ENCODE results near the gene CAMK4.

The CAMK4 gene

GRCh38 chr5:111422747-111423720, 198.8 kb downstream of the CAMK4 start:
- no peak for DNase-seq

DNA sequence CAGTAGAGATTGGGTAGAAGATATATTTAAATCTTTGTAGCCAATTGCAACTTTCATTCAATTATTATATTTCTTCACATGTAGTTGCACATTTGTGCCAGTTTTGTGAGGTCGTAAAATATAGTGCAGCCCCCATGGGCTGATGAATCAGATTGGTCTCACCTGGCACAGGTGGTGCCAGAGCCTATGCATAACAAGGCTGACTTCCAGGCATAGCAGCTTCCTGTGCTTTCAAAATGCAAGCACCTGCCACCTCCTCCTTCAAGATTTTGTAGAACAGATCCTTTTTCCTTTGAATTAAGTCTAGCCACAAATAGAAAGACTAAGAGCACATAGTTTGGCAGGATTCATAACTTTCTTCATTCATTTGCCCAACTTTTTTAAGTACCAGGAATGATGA, 201.0 kb downstream of the CAMK4 start:
- DNase-seq, result no peak

DNA sequence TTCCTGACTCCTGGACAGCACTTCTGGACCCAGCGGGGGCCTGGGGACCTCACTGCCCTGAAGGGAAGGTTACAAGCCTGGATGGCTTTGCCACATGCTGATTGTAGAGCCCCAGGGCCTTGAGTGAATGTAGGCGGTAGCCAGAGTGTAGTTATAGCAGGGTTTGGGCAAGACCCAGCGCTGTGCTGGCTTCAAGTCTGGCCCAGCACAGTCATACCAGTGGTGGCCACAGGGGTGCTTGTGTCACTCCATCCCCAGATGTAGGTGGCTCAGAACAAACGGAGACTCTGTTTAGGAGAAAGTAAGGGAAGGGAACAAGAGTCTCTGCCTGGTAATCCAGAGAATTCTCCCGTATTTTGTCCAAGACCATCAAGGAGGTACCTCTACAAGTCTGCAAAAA, 203.6 kb downstream of the CAMK4 start:
- DNase-seq, result no peak

GRCh38 chr5:111432883-111433536, 208.8 kb downstream of the CAMK4 start:
- DNase-seq, result no peak

GRCh38 chr5:111434800-111435199, 210.6 kb downstream of the CAMK4 start:
- DNase-seq, result no peak

DNA sequence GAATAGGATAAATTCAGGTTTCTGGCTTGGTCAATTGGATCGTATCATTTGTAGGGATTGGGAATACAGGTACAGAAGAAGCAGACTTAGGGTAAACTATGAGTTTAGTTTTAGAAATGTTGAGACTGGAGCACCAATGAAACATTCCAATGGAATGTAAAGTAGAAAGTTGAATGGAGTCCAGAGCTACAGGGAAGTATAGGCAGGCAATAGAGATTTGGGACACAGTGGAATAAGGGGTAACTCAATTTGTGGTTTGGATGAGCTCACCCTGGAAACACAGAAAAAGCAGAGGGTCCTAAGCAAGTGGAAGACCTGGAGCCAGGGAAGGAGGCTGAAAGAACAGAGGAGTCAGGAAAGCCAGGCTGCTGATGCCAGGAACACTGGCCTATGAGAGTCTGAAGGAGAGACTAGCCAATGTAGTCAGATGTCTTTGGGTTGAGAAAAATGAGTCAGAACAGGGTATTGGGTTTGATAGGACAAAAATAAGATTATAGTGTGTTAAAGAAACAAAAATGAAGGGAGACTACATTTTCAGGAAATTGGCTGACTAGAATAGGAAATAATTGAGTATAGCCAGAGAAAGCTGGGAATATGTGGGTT, 215.4 kb downstream of the CAMK4 start:
- DNase-seq, result no peak

DNA sequence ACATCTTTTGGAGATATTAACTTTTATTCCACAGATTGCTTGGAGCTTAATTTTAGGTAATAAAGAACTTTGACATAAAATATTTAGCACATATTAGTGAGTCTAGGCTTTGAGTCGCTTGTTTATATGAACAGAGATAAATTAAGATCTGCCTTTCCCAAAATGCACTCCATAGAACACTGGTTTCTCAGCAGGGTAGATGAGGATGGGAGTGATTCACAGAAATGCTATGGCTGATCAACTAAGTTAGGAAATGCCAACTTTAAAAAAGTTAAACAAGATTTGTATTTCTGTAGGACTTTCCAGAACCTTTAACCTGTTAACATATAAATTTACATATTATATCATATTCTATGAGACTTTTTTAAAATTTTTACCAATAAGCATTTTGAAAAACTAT, 222.9 kb downstream of the CAMK4 start:
- no peak for DNase-seq

DNA sequence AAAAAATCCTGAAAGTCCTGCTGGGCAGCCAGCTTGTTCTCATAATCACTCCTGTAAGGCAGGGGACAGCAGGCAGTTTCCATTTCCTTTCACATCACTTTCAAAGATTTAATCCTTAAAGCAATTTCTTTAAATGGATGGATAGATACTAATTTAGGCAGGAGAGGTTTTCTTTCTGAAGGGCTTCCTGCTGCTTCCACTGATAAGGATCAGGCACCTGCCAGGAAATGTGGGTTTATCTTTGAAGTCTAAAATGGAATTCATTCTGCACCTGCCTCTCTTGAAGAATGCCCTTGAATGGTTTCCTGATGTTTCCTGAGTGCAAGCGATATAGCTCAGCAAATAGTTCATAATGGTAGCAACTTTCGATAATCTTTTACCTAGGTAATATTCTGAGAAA, 223.6 kb downstream of the CAMK4 start:
- DNase-seq, result no peak

DNA sequence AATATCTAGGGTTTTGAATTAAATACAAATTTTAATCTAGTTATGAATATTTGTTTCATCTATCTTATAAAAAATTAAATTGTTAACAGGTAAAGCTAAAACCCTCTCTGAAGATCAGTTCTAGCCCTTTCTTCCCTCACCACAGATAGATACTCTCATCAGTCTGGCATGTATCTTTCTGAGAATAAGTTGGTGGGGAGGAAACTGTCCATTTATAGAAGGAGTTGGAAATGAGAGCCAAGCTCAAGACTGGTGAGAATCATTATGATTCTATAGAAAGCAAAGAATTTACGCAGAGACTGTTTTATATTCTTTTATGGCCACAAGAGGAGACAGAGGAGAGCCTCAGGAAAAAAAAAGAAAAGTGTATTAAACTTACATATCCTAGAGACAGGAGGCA, 229.1 kb downstream of the CAMK4 start:
- DNase-seq, result no peak

DNA sequence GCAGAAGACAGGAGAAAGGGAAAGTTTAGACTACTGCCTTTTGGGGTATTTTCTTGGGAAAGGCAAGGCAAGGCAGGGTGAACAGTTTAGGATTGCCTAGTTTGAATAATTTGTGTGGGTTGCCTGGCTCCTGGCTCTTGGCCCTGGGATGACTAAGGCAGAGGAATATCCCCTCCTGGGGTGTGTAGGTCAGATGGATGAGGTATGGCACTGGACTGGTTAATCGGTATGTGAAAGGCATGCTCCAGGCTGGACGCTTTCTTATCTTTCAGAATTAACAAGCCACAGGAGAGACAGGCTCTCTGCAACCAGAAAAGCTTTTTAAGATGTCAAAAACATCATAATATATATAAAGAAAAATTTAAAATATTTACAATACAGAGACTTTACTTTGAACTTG, 229.6 kb downstream of the CAMK4 start:
- DNase-seq, result no peak

DNA sequence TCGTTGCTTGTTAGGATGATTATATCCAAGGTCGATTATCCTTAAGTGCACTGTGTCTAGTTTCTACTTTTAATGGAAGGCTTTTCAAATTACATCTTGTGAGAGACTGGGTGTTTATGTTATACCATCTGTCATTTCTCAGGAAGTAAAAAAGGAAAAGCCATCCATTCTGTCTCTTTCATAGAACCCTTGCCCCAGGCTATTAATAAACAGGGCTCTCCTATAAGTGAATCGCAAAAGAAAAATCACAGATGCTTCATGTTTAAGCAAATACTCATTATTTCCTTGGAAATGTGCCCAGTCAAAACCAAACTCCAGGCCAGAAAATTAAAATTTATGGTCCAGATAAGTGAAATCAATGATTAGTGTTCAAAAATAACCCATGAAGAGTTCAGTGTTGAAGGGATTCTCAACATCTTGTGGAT, 230.0 kb downstream of the CAMK4 start:
- DNase-seq, result no peak

- no peak for DNase-seq
Observed at GRCh38 chr5:111454776-111455175, 230.6 kb downstream of the CAMK4 start.

DNA sequence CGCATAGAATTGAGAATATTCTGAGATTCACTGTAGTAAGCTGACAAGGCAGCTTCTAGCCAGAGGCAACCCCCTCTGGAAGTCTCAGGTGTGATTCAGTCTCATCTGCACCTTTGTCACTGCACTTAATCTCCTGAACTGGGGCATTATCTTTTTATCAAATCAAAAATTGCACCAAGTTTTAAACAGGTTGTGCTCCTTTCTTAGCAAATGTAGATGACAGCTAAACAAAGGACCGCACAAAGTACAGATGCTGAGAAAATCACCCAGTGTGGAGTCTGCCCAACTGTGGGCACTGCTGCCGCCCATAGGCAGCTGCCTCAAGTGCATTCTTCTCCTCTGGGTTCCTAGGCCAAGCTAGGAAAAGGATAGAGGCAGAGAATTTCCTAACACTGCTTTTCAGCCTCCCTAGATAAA, 237.1 kb downstream of the CAMK4 start:
- peak in 19 of 58 donors; percentile 1 to 55 (median 11) for DNase-seq

DNA sequence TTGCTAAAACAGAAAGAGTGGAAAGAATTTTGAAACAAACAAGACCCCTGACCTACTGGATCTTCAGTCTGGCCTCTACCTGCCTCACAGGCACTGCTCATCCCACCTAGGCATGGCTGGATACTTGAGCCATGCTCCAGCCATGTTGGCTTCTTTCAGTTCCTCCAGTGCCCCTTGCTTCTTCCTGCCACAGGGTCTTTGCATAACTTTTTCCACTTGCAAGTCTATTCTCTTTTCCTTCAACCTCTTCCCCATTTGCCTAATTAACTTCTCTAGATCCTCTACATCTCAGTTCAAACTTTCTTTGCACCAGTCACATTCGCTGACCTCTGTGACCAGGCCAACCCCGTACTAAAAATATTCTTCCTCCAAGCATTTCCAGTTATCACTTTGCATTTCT, 237.8 kb downstream of the CAMK4 start:
- no peak for DNase-seq

- no peak for DNase-seq
Observed at GRCh38 chr5:111463311-111463710, 239.1 kb downstream of the CAMK4 start.

DNA sequence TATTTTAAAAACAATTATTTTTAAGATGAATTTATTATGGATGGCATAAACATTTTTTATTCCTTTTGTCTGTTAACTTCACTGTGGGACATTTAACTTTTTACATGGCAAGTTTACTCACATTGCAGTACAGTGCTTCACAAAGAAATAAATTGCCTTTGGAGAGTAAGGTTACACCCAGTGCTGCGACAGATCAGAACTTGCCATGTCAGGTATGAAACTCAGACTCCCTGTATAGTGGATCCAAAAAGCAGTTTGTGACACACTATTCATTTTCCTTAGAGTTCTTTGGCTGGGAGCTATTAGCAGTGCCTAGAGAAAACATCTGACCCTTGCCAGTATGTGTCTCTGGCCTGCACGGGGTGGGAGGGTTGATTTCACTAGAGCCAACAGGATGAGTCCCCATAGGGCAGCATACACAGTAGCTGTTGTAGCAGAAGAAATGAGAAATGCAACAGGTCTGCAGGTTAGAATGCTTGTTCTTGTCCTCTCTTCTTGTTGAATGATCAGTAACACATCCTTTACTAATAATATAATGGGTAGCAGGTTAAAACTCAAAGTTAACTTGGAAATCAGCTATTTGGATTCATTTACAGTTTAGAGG, 245.2 kb downstream of the CAMK4 start:
- no peak for DNase-seq

DNA sequence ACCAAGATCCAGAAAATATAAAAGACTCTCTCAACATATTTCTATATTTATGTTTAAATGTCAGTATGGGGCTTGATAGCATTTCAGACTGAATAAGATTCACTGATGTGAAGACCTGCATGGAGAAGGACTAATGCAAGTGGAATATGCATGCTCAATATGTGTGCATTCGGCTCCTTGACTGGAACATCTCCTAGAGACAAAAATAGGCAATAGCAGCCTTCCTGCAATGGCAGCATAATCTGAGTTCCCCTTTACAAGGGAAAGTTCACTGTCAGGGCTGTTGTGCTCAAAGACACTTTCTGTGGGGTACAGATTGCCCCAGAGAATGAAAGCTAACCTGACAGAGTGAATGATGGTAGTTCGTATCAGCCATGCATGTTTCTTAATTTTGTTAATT, 245.7 kb downstream of the CAMK4 start:
- DNase-seq, result peak in 1 of 58 donors; percentile 6

- DNase-seq, result no peak
Observed at GRCh38 chr5:111472096-111472495, 247.9 kb downstream of the CAMK4 start.

DNA sequence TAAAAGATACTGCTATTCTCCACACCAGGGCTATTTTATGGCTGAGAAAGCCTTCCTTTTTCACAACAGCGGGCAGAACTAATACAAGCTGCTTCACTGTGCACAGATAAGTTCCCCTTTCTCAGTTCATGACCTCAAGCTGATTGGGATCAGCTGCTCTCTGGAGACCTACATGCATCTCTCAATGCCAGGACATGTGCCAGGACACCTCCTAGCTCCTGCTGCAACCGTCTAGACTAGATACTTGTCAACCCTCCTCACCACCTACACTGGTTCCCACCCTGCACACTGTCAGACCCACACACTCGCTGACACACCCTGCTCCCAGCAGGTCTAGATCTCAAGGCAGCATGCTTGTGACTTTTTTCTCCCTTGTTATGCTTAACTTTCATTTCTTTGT, 248.4 kb downstream of the CAMK4 start:
- DNase-seq, result peak in 1 of 58 donors; percentile 45

GRCh38 chr5:111478266-111478665, 254.1 kb downstream of the CAMK4 start:
- no peak for DNase-seq

DNA sequence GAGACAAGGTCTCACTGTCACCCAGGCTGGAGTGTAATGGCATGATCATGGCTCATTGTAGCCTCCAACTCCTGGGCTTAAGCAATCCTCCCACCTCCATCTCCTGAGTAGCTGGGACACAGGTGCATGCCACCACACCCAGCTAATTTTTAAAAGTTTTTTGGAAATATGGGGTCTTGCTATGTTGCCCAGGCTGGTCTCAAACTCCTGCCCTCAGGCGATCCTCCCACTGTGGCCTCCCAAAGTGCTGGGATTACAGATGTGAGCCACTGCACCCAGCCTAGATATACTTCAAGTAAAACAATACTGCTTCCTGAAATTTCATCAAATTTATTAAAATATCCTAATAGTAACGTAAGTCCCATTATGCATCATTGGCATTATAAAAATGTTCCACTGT, 254.7 kb downstream of the CAMK4 start:
- DNase-seq, result no peak

GRCh38 chr5:111480346-111480745, 256.2 kb downstream of the CAMK4 start:
- no peak for DNase-seq

Measured in anterior cingulate cortex (tissue), 58 donors.